K562 (cell line): Measurements from ENCODE around the gene RPL39. TPM values are rescaled to one million over a fixed set of nuclear protein-coding genes. Genes with fewer than 3 reads are reported as not detected.
A peak's percentile ranks its signal among the peaks of the same experiment; 100 is the strongest.

Experiments used
- HMGN3 ChIP-seq: IDR thresholded peaks from 2 replicates; pipeline ENCODE4 v1.6.1; 2011; ENCODE audit warnings: borderline replicate concordance, low read depth, mild to moderate bottlenecking, mixed read lengths, low read length; ENCODE audit not compliant: insufficient read length; ENCODE audit errors: extremely low read depth
- SMC3 ChIP-seq: conservative IDR thresholded peaks from 2 replicates; pipeline ENCODE4 v1.6.1; 2011; ENCODE audit warnings: low read depth, low read length, improper control_type of control experiment; ENCODE audit not compliant: insufficient read depth
- ZBTB7A ChIP-seq: IDR thresholded peaks from 2 replicates; pipeline ENCODE4 v1.6.1; 2011; ENCODE audit warnings: low read depth, mild to moderate bottlenecking, low read length, moderate library complexity, borderline replicate concordance; ENCODE audit not compliant: control insufficient read depth
- polyA plus RNA-seq, 8 experiments: library from polyadenylated mRNA; depleted of rRNA in 4 of 8; stranded (reverse) in 5 of 8; unstranded in 3 of 8; fragments of >200 nt; fragmentation: Nextera tagmentation in 2 of 8; fragmentation: Illumina TruSeq in 1 of 8; extraction: Ambion mirVana in 2 of 8; extraction: Trizol in 1 of 8; gene quantifications; 2 replicates each; pipeline versions ENCODE4 v1.2.1 to v1.2.3, GENCODE V29; 2011 to 2014; ENCODE audit warnings: inconsistent platforms in 1 of 8, missing spikeins in 1 of 8
- total RNA-seq, 7 experiments: library from RNA; depleted of rRNA in 6 of 7; stranded (reverse); fragments of >200 nt in 6 of 7; fragmentation: Illumina TruSeq in 2 of 7; extraction: Trizol in 2 of 7; gene quantifications; 2 replicates each; pipeline versions ENCODE4 v1.2.1 to v1.2.3, GENCODE V29; 2011 to 2021; ENCODE audit warnings: low replicate concordance in 1 of 7
- TF ChIP-seq, protein P1 (sequence below), 2 experiments: fragments of 450-650 bp; formaldehyde crosslinking in 1 of 2; IDR thresholded peaks; 2 replicates each; pipeline versions ENCODE4 v1.4.0 to v1.6.1; 2014 to 2020; ENCODE audit warnings: mild to moderate bottlenecking in 2 of 2, borderline replicate concordance in 1 of 2, low read depth in 1 of 2
- TF ChIP-seq, protein P2 (sequence below), 2 experiments: fragments of 450-650 bp; IDR thresholded peaks; 2 replicates each; pipeline ENCODE4 v1.6.1; 2016
- TF ChIP-seq, protein P3 (sequence below), 2 experiments: fragments of 250-450 bp in 1 of 2; fragments of 450-650 bp in 1 of 2; sonication (Bioruptor Pico) in 1 of 2; IDR thresholded peaks; 2 replicates each; pipeline versions ENCODE4 v1.6.1 to v1.8.0; 2016 to 2021; ENCODE audit warnings: mild to moderate bottlenecking in 2 of 2, moderate library complexity in 2 of 2, missing compliant biosample characterization in 1 of 2, missing genetic modification characterization in 1 of 2
- TF ChIP-seq, protein P4 (sequence below): fragments of 450-650 bp; IDR thresholded peaks from 2 replicates; pipeline ENCODE4 v1.6.1; 2016; ENCODE audit warnings: low read depth, mild to moderate bottlenecking, moderate library complexity
- TF ChIP-seq, protein P5 (sequence below), 3 experiments: IDR thresholded peaks in 2 of 3; conservative IDR thresholded peaks in 1 of 3; 2 replicates each; pipeline ENCODE4 v1.5.1; 2011 to 2012; ENCODE audit warnings: low read length in 3 of 3, mild to moderate bottlenecking in 3 of 3, control low read depth in 2 of 3, improper control_type of control experiment in 1 of 3, inconsistent platforms in 1 of 3, low read depth in 1 of 3, mixed read lengths in 1 of 3, moderate library complexity in 1 of 3; ENCODE audit not compliant: insufficient read depth in 2 of 3

Gene RPL39
- total and polyA plus RNA-seq, 9 of the 15 experiments (the other 6 are each of a cell fraction or from before 2014, with no cell fraction given): 1,382 to 5,043 (median 3,226) TPM

DNA sequence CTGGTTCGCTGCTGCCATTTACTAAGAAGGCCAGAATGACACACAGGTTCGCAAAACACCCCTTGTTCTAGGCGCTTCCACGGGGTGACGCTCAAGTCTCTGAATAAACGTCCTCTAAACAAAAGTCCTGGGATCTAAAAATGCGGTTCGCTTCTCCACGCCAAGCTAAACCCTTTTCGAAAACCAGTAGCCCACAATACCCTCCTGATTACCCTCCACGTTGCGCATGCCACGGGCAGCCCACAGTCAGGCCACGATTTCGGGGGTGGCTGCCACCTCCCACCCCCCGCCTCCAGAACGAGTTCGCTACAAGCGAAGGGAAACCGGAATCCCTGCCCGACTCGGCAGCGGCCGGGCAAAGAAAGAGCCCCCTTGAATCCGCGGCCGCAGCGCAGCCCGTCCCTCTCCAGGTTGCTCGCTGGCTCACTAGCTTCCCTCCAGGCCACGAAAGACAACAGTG is 423 bp downstream of the RPL39 start (continued):
- TF ChIP-seq, protein P1, sequence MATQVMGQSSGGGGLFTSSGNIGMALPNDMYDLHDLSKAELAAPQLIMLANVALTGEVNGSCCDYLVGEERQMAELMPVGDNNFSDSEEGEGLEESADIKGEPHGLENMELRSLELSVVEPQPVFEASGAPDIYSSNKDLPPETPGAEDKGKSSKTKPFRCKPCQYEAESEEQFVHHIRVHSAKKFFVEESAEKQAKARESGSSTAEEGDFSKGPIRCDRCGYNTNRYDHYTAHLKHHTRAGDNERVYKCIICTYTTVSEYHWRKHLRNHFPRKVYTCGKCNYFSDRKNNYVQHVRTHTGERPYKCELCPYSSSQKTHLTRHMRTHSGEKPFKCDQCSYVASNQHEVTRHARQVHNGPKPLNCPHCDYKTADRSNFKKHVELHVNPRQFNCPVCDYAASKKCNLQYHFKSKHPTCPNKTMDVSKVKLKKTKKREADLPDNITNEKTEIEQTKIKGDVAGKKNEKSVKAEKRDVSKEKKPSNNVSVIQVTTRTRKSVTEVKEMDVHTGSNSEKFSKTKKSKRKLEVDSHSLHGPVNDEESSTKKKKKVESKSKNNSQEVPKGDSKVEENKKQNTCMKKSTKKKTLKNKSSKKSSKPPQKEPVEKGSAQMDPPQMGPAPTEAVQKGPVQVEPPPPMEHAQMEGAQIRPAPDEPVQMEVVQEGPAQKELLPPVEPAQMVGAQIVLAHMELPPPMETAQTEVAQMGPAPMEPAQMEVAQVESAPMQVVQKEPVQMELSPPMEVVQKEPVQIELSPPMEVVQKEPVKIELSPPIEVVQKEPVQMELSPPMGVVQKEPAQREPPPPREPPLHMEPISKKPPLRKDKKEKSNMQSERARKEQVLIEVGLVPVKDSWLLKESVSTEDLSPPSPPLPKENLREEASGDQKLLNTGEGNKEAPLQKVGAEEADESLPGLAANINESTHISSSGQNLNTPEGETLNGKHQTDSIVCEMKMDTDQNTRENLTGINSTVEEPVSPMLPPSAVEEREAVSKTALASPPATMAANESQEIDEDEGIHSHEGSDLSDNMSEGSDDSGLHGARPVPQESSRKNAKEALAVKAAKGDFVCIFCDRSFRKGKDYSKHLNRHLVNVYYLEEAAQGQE (IDR thresholded peaks at IDR 0.05; ENCODE audit: borderline replicate concordance): peak; percentile 18; the same call in 1 of the 2 replicates
- TF ChIP-seq, protein P1 (CRISPR knock-in tag; IDR thresholded peaks at IDR 0.05; ENCODE audit: low read depth): no peak
- 0 out of 2 replicates have a peak, but pooled peaks have one; percentile 2 for TF ChIP-seq SMC3
- TF ChIP-seq, protein P2, sequence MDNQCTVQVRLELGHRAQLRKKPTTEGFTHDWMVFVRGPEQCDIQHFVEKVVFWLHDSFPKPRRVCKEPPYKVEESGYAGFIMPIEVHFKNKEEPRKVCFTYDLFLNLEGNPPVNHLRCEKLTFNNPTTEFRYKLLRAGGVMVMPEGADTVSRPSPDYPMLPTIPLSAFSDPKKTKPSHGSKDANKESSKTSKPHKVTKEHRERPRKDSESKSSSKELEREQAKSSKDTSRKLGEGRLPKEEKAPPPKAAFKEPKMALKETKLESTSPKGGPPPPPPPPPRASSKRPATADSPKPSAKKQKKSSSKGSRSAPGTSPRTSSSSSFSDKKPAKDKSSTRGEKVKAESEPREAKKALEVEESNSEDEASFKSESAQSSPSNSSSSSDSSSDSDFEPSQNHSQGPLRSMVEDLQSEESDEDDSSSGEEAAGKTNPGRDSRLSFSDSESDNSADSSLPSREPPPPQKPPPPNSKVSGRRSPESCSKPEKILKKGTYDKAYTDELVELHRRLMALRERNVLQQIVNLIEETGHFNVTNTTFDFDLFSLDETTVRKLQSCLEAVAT (IDR thresholded peaks at IDR 0.05): peak in 1 of 2 experiments; percentile 13; a peak in 1 of 4 replicates
- no peak for TF ChIP-seq HMGN3
- TF ChIP-seq, protein P3, sequence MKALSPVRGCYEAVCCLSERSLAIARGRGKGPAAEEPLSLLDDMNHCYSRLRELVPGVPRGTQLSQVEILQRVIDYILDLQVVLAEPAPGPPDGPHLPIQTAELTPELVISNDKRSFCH (CRISPR knock-in tag; IDR thresholded peaks at IDR 0.05): no peak
- TF ChIP-seq, protein P3 (tag; IDR thresholded peaks at IDR 0.05): 0 out of 2 replicates have a peak, but pooled peaks have one; percentile 20
- TF ChIP-seq, protein P4, sequence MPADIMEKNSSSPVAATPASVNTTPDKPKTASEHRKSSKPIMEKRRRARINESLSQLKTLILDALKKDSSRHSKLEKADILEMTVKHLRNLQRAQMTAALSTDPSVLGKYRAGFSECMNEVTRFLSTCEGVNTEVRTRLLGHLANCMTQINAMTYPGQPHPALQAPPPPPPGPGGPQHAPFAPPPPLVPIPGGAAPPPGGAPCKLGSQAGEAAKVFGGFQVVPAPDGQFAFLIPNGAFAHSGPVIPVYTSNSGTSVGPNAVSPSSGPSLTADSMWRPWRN: no peak
- TF ChIP-seq, protein P5, sequence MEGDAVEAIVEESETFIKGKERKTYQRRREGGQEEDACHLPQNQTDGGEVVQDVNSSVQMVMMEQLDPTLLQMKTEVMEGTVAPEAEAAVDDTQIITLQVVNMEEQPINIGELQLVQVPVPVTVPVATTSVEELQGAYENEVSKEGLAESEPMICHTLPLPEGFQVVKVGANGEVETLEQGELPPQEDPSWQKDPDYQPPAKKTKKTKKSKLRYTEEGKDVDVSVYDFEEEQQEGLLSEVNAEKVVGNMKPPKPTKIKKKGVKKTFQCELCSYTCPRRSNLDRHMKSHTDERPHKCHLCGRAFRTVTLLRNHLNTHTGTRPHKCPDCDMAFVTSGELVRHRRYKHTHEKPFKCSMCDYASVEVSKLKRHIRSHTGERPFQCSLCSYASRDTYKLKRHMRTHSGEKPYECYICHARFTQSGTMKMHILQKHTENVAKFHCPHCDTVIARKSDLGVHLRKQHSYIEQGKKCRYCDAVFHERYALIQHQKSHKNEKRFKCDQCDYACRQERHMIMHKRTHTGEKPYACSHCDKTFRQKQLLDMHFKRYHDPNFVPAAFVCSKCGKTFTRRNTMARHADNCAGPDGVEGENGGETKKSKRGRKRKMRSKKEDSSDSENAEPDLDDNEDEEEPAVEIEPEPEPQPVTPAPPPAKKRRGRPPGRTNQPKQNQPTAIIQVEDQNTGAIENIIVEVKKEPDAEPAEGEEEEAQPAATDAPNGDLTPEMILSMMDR (IDR thresholded peaks at IDR 0.05 in 2 of 3, conservative IDR thresholded peaks at IDR 0.05 in 1 of 3; ENCODE audit: insufficient read depth in 2 of 3, low read depth in 1 of 3, low read length in 3 of 3): peak; percentile 25 to 49 (median 37); a peak in 3 of 6 replicates
- TF ChIP-seq ZBTB7A: no peak
